HG03135 (cell line): ENCODE results near the gene SERINC4.

Experiments
- ATAC-seq: cut with Tn5 transposase; IDR thresholded peaks from one replicate; pipeline ENCODE4 v1.9.1; 2021; ENCODE audit warnings: mild to moderate bottlenecking, moderate library complexity; ENCODE audit not compliant: unreplicated experiment

SERINC4 gene

DNA sequence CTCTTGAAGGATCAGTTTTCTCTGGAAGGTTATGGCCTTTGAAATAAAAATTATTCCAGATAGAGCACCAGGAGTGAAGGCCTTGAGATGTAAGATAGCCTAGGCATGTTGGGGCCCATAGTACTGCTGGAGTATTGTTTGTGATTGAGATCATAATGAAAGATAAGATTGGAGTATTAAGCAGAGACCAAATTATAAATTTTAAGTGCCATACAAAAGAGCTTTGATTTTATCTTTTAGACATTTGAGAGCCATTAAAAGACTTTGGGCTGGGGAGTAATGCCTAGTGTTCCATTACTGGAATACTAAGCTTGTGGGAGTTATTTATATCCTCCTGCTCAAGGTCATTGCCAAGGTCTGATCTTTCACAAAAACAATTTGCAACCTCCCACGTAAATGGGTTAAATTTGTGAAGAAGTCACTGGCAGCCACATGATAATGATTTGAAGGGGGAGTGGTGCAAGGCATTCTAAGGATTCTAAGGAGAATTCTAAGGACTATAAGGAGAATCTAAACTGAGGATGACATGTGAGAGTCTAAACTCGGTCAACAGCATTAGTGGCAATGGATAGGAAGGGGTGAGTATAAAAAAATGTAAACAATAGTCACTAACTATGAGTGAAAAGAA lies 36.1 kb downstream of the SERINC4 start:
- ATAC-seq: no peak

DNA sequence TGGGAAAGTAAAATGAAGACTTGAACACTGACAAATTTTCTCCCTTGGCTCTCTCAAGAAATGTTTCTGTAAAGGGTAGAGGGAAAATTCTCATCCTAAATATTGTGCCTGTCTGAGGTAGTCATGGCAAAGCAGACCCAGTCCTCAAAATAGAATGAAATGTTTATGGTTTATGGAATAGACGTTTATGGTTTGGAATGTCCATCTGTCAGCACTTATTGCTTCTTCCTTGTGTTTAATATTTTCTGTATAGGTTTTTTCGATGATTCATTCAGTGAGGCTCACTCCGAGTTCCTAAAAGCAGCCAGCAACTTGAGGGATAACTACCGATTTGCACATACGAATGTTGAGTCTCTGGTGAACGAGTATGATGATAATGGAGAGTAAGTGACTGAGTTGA lies 37.2 kb downstream of the SERINC4 start:
- ATAC-seq: no peak

DNA sequence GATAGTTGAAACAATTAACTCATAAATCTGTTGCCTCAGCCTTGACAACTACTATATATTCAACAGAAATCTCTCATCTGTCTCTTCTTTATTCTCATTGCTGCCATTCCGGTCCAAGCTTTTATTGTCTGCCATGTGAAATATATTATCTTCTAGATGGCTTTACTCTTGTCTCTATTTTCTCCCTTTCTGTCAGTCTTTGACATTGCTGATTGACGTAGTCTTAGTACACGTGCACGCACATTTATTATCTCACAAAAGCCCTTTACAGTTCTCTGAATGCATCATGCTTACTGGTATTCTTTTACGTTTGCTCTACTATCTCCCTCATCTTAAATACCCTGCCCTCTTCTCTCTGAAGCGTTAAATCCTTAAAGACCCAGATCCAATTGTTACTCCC lies 48.1 kb downstream of the SERINC4 start:
- no peak for ATAC-seq

DNA sequence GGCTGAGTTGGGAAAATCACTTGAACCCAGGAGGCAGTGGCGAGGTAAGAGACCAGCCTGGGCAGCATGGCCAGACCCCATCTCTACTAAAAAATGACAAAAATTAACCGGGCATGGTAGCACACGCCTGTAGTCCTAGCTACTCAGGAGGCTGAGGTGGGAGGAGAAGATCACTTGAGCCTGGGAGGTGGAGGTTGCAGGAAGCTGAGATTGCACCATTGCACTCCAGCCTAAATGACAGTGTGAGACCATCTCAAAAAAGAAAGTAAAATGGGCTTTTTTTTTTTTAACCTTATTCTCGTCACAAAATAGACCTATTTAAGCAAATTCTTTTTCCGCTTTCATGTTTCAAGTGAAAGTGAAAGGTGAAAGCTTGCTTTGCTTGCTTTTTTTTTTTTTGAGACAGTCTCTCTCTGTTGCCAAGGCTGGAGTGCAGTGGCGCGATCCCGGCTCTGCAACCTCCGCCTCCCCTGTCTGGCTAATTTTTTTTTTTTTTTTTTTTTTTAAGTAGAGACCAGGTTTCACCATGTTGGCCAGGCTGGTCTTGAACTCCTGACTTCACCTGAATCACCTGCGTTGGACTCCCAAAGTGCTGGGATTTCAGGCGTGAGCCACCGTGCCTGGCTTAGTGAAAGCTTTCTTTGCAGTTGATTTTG lies 50.2 kb downstream of the SERINC4 start:
- peak; percentile 51 for ATAC-seq

DNA sequence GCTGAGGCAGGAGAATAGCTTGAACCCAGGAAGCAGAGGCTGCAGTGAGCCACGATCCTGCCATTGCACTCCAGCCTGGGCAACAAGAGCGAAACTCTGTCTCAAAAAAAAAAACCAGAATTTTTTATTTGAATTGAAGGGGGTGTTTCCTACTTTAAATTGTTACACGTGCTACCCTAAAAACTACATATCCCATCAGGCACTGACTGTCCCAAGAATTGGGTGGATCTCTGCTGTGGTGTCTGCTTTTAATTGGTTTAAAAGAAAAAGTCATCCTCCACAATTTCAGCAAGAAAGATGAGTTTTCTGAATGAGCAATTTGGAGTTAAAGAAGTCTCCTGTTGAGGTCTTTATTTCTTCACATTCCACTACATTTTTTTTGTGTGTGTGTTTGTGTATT lies 51.6 kb downstream of the SERINC4 start:
- no peak for ATAC-seq

DNA sequence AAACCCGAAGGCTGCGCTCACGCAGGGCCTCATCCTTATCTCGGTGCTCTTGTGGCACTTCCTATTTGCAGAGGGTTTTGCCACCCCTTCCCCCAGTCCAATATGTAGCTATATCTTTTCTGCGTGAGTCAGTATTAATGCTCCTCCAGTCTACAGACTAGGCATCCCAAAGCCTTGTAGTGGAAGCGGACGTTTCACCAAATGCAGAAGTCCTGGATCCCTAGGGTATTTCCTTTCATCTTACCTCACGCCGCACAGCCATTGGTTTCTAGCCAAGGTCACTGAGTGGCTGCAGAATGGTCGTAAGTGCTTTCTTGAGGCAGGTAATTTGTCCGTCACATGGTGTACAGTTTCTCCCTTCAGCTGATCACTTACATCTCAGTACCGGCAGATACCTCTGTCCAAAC lies 53.1 kb downstream of the SERINC4 start:
- peak; percentile 11 for ATAC-seq

DNA sequence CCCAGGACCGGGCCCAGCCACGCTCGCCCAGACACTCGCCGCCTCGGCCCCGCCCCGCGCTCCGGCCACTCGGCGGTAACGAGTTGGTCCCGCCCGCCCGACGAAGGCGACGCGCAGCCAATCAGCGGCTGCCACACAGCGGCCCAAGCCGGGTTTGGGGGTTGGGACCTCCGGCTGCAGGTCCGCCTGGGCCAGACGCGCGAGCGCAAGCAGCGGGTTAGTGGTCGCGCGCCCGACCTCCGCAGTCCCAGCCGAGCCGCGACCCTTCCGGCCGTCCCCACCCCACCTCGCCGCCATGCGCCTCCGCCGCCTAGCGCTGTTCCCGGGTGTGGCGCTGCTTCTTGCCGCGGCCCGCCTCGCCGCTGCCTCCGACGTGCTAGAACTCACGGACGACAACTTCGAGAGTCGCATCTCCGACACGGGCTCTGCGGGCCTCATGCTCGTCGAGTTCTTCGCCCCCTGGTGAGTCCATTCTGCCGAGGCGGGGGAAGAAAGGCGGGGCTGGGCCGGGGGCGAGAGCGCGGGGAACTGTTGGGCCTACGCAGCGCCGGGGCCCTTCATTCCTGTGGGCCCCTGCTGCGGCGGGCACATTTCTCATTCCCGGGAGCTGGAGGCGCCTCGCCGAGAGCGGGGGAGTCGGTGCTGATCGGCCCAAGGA lies 53.6 kb downstream of the SERINC4 start, which contains the start of gene PDIA3:
PDIA3 (plus strand) TSS at position 194 of the 658 bp plus-strand sequence; CDS start at position 296, 102 bp downstream.
- ATAC-seq: peak; percentile 65
